Suprapubic skin (tissue), 4 donors: ENCODE data around the gene GCSAM. TPM values are rescaled to one million over a fixed set of nuclear protein-coding genes. Genes with fewer than 3 reads are reported as not detected.

Source experiments
- DNase-seq, 2 donors: peaks; one replicate each; pipeline ENCODE4 v3.0.0-alpha.2; 2019; ENCODE audit warnings: low spot score in 2 of 2
- H3K27ac ChIP-seq: fragments of 200-600 bp; sonication (generic); one replicate; pipeline ENCODE4 v1.5.1; 2019
- H3K27me3 ChIP-seq: fragments of 200-600 bp; sonication (generic); one replicate; pipeline ENCODE4 v1.5.1; 2019
- H3K36me3 ChIP-seq: fragments of 200-600 bp; sonication (generic); one replicate; pipeline ENCODE4 v1.5.1; 2019
- H3K4me1 ChIP-seq: fragments of 200-600 bp; sonication (generic); one replicate; pipeline ENCODE4 v1.5.1; 2019
- H3K4me3 ChIP-seq: fragments of 200-600 bp; sonication (generic); one replicate; pipeline ENCODE4 v1.5.1; 2019; ENCODE audit warnings: mild to moderate bottlenecking
- H3K9me3 ChIP-seq: fragments of 200-600 bp; sonication (generic); one replicate; pipeline ENCODE4 v1.5.1; 2019
- CTCF ChIP-seq, 2 donors: fragments of 200-600 bp in 1 of 2; fragments of 450-650 bp in 1 of 2; sonication (generic) in 1 of 2; IDR thresholded peaks; one replicate each; pipeline ENCODE4 v1.5.1; 2016 to 2019; ENCODE audit warnings: antibody characterized with exemption in 2 of 2, mild to moderate bottlenecking in 1 of 2, moderate library complexity in 1 of 2
- EP300 ChIP-seq: sonication (generic); formaldehyde crosslinking; IDR thresholded peaks from one replicate; pipeline ENCODE4 v1.6.1; 2017; ENCODE audit warnings: antibody characterized with exemption
- POLR2A ChIP-seq, 2 donors: fragments of 450-650 bp; IDR thresholded peaks; one replicate each; pipeline ENCODE4 v1.6.1; 2017; ENCODE audit warnings: antibody characterized with exemption in 2 of 2, mild to moderate bottlenecking in 2 of 2, moderate library complexity in 2 of 2
- POLR2AphosphoS5 ChIP-seq, 3 donors: sonication (generic); formaldehyde crosslinking; IDR thresholded peaks; one replicate each; pipeline ENCODE4 v1.6.1; 2017; ENCODE audit warnings: antibody characterized with exemption in 3 of 3
- WGBS: methylation state at CpG from one replicate; pipeline ENCODE4 v1.1.5; 2018; 5-methylcytosine and 5-hydroxymethylcytosine counted together
- total RNA-seq, 4 donors: library from RNA; depleted of rRNA; stranded (reverse); fragments of >200 nt; gene quantifications; one replicate each; pipeline ENCODE4 v1.1.0, GENCODE V29; 2016

GCSAM gene
- total RNA-seq, 4 donors from 2014 or later = 0.62 to 1.4 (median 1.3) TPM

- Histone ChIP-seq H3K36me3 (no peaks in the 10 kb centered on the region), H3K27me3 (no peaks in the 10 kb centered on the region), H3K4me3 (no peak overlapping the region), H3K4me1 (peaks cover 16% of the 10 kb centered on the region), H3K27ac (no peak overlapping the region), H3K9me3 (no peaks in the 10 kb centered on the region)
- no peak for DNase-seq
- TF ChIP-seq EP300 = no peak
- no peak for TF ChIP-seq POLR2A (IDR thresholded peaks at IDR 0.05)
- TF ChIP-seq POLR2AphosphoS5 (IDR thresholded peaks at IDR 0.05) = no peak
- TF ChIP-seq CTCF (IDR thresholded peaks at IDR 0.05) = no peak
- 53% methylated on average over 2 of the region's 2 CpGs for WGBS
Measured at GRCh38 chr3:112101916-112102315, 31.1 kb downstream of the GCSAM start.

- Histone ChIP-seq H3K4me1 (peaks cover 16% of the 10 kb centered on the region), H3K9me3 (no peaks in the 10 kb centered on the region), H3K27me3 (no peaks in the 10 kb centered on the region), H3K36me3 (no peaks in the 10 kb centered on the region), H3K4me3 (no peak overlapping the region), H3K27ac (no peak overlapping the region)
- 16% methylated on average over 4 of the region's 4 CpGs for WGBS
- TF ChIP-seq POLR2A (IDR thresholded peaks at IDR 0.05) (no peak), EP300 (no peak), CTCF (IDR thresholded peaks at IDR 0.05) (no peak), POLR2AphosphoS5 (IDR thresholded peaks at IDR 0.05) (no peak)
- DNase-seq = no peak
Measured at GRCh38 chr3:112097378-112097777, 35.7 kb downstream of the GCSAM start.

- Histone ChIP-seq H3K4me3 (no peak overlapping the region), H3K27me3 (no peaks in the 10 kb centered on the region), H3K36me3 (no peaks in the 10 kb centered on the region), H3K9me3 (no peaks in the 10 kb centered on the region), H3K27ac (no peak overlapping the region), H3K4me1 (peaks cover 11% of the 10 kb centered on the region)
- 26% methylated on average over 2 of the region's 2 CpGs for WGBS
- DNase-seq = no peak
- TF ChIP-seq CTCF (IDR thresholded peaks at IDR 0.05) = no peak
- no peak for TF ChIP-seq POLR2AphosphoS5 (IDR thresholded peaks at IDR 0.05)
- TF ChIP-seq EP300 = no peak
- no peak for TF ChIP-seq POLR2A (IDR thresholded peaks at IDR 0.05)
Measured at GRCh38 chr3:112096176-112096575, 36.9 kb downstream of the GCSAM start.

GRCh38 chr3:112095731-112096130, 37.3 kb downstream of the GCSAM start:
- Histone ChIP-seq H3K9me3 (no peaks in the 10 kb centered on the region), H3K4me3 (no peak overlapping the region), H3K4me1 (peaks cover 14% of the 10 kb centered on the region), H3K27me3 (no peaks in the 10 kb centered on the region), H3K36me3 (no peaks in the 10 kb centered on the region), H3K27ac (no peak overlapping the region)
- no peak for DNase-seq
- TF ChIP-seq CTCF (IDR thresholded peaks at IDR 0.05) = no peak
- TF ChIP-seq POLR2AphosphoS5 (IDR thresholded peaks at IDR 0.05) = no peak
- no peak for TF ChIP-seq POLR2A (IDR thresholded peaks at IDR 0.05)
- TF ChIP-seq EP300 = no peak
- whole genome bisulfite sequencing = 51% methylated on average over 2 of the region's 2 CpGs

- H3K9me3 ChIP-seq = no peaks in the 10 kb centered on the region
- H3K27me3 ChIP-seq = no peaks in the 10 kb centered on the region
- no peak for DNase-seq
- H3K4me1 ChIP-seq = peaks cover 20% of the 10 kb centered on the region
- no peak overlapping the region for H3K27ac ChIP-seq
- no peak overlapping the region for H3K4me3 ChIP-seq
- TF ChIP-seq POLR2AphosphoS5 (IDR thresholded peaks at IDR 0.05) = no peak
- TF ChIP-seq CTCF (IDR thresholded peaks at IDR 0.05) = no peak
- H3K36me3 ChIP-seq = no peaks in the 10 kb centered on the region
Measured at GRCh38 chr3:112093180-112093522, 39.9 kb downstream of the GCSAM start.
